ENCODE measurements around the gene KIF26B. TPM values are rescaled to one million over a fixed set of nuclear protein-coding genes. Genes with fewer than 3 reads are reported as not detected.

The KIF26B gene
- total RNA-seq, 1 donor from 2014 or later: 3.4 TPM

DNA sequence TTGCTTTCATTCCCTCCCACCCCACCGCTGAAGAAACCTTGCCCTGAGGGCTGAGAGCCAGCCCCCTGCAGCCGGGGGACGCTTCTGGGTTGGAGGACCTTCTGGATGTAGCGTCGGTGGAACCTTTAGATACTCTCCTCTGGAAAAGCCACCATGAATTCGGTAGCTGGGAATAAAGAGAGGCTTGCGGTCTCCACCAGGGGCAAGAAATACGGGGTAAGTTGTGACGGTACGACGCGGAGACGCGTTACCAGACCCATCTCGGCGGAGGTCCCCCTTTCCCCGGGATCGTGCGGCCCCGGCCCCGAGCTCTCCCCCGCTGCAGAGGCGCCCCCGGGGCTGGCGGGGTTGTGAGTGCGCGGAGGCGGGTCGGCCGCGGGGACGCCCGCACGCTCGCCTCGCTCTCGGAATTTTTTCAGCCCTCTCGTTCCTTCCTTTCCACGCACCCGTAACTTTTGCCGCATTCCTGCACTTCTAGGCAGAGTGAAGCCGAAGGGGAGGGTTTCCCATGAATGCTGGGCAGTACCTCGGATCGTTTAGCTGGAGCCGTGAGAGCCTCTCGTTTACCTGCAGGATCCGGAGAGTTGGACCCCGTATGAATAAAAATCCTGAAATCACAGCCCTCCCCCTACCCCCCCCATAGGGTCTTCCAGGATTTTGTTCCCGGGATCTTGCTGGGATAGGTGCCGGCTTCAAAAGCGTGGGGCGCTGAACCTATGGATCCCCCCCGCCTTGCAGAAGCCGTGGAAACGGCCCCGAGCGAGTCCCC, 671 bp downstream of the KIF26B start:
- Mint-ChIP-seq H3K9me3 (ENCODE audit: unreplicated experiment) (no peaks in the 10 kb centered on the region), H3K4me3 (ENCODE audit: unreplicated experiment) (peak overlapping the region; percentile 90), H3K27ac (ENCODE audit: unreplicated experiment) (no peak overlapping the region), H3K4me1 (ENCODE audit: unreplicated experiment) (peaks cover 6% of the 10 kb centered on the region), H3K27me3 (ENCODE audit: unreplicated experiment) (peaks cover 4% of the 10 kb centered on the region), H3K36me3 (ENCODE audit: low read depth, unreplicated experiment) (no peaks in the 10 kb centered on the region)
- no peak for TF ChIP-seq CTCF (IDR thresholded peaks at IDR 0.05; ENCODE audit: unreplicated experiment)
- peak; percentile 33 for DNase-seq (ENCODE audit: low spot score)

DNA sequence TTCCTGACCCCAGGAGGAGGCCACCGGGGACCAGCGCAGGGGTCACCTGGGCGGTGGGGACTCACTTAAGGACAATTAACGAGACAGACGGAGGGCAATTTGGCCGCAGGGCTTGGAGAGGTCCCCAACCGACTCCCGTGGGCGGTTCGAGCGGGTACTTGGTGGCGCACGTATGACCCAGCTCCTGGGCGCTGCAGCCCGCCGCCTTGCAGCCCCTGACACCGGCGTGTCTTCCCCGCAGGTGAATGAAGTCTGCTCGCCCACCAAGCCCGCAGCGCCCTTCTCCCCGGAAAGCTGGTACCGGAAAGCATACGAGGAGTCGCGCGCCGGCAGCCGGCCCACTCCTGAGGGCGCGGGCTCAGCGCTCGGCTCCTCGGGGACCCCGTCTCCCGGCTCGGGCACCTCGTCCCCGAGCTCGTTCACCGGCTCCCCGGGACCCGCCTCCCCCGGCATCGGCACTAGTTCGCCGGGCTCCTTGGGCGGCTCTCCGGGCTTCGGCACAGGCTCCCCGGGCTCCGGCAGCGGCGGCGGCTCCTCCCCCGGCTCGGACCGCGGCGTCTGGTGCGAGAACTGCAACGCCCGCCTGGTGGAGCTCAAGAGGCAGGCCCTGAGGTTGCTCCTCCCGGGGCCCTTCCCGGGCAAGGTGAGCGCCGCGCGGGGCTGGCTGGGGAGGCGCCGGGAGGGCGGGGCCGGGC, 1.4 kb downstream of the KIF26B start:
- Mint-ChIP-seq H3K36me3 (ENCODE audit: low read depth, unreplicated experiment) (no peaks in the 10 kb centered on the region), H3K27me3 (ENCODE audit: unreplicated experiment) (peaks cover 4% of the 10 kb centered on the region), H3K27ac (ENCODE audit: unreplicated experiment) (no peak overlapping the region), H3K9me3 (ENCODE audit: unreplicated experiment) (no peaks in the 10 kb centered on the region), H3K4me3 (ENCODE audit: unreplicated experiment) (peak overlapping the region; percentile 88), H3K4me1 (ENCODE audit: unreplicated experiment) (peaks cover 6% of the 10 kb centered on the region)
- peak; percentile 93 for DNase-seq (ENCODE audit: low spot score)
- peak; percentile 85 for TF ChIP-seq CTCF (IDR thresholded peaks at IDR 0.05; ENCODE audit: unreplicated experiment)

GRCh38 chr1:245156736-245157505, 2.1 kb downstream of the KIF26B start:
- TF ChIP-seq CTCF (IDR thresholded peaks at IDR 0.05; ENCODE audit: unreplicated experiment): no peak
- no peaks in the 10 kb centered on the region for H3K36me3 Mint-ChIP-seq (ENCODE audit: low read depth, unreplicated experiment)
- DNase-seq (ENCODE audit: low spot score): peak; percentile 19
- H3K4me1 Mint-ChIP-seq (ENCODE audit: unreplicated experiment): peaks cover 10% of the 10 kb centered on the region
- peak overlapping the region; percentile 90 for H3K4me3 Mint-ChIP-seq (ENCODE audit: unreplicated experiment)
- no peaks in the 10 kb centered on the region for H3K9me3 Mint-ChIP-seq (ENCODE audit: unreplicated experiment)
- peaks cover 4% of the 10 kb centered on the region for H3K27me3 Mint-ChIP-seq (ENCODE audit: unreplicated experiment)
- peak overlapping the region; percentile 48 for H3K27ac Mint-ChIP-seq (ENCODE audit: unreplicated experiment)

DNA sequence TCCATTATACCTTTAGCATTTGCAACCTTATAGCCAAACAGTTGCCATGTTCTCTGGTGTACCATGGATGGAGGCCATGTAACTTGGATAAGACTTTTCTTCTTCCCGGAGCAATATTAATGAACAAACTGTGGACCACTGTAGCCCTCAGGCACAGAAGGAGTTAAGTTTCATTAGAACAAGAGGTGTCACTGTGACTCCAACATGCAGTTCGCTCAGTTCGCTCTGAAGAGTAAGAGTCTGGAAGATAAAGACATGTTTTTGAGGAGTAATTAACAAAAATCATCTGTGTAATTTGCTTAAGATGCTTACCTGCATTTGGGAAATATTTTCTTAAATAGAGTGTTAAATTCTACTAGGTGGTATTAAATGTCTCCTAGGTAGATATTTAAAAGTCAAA, 4.1 kb downstream of the KIF26B start:
- no peak overlapping the region for H3K4me3 Mint-ChIP-seq (ENCODE audit: unreplicated experiment)

More for the DNA sequence above, 4.1 kb downstream of the KIF26B start:
- H3K4me1 Mint-ChIP-seq (ENCODE audit: unreplicated experiment): peaks cover 13% of the 10 kb centered on the region
- no peaks in the 10 kb centered on the region for H3K36me3 Mint-ChIP-seq (ENCODE audit: low read depth, unreplicated experiment)
- no peak for TF ChIP-seq CTCF (IDR thresholded peaks at IDR 0.05; ENCODE audit: unreplicated experiment)
- H3K9me3 Mint-ChIP-seq (ENCODE audit: unreplicated experiment): no peaks in the 10 kb centered on the region
- DNase-seq (ENCODE audit: low spot score): no peak
- H3K27me3 Mint-ChIP-seq (ENCODE audit: unreplicated experiment): peaks cover 4% of the 10 kb centered on the region
- H3K27ac Mint-ChIP-seq (ENCODE audit: unreplicated experiment): no peak overlapping the region
